ENCODE measurements around the gene ZBTB18.

ZBTB18 gene

GRCh38 chr1:244092293-244092963 is 41.3 kb downstream of the ZBTB18 start:
- no peak for DNase-seq

GRCh38 chr1:244092964-244093638 is 42.0 kb downstream of the ZBTB18 start:
- DNase-seq, result no peak

- DNase-seq, result no peak
Measured at GRCh38 chr1:244094880-244095528, 43.9 kb downstream of the ZBTB18 start.

- no peak for DNase-seq
Measured at GRCh38 chr1:244095529-244095911, 44.4 kb downstream of the ZBTB18 start.

GRCh38 chr1:244096066-244096610 is 45.1 kb downstream of the ZBTB18 start:
- DNase-seq, result no peak

- no peak for DNase-seq
Measured at GRCh38 chr1:244096691-244097090, 45.6 kb downstream of the ZBTB18 start.

- DNase-seq, result no peak
Measured at GRCh38 chr1:244097523-244098405, 46.7 kb downstream of the ZBTB18 start.

- DNase-seq, result no peak
Measured at GRCh38 chr1:244099258-244099930, 48.3 kb downstream of the ZBTB18 start.

- DNase-seq, result no peak
Measured at GRCh38 chr1:244100276-244100675, 49.2 kb downstream of the ZBTB18 start.

- no peak for DNase-seq
Measured at GRCh38 chr1:244100704-244101453, 49.8 kb downstream of the ZBTB18 start.

GRCh38 chr1:244102046-244102445 is 51.0 kb downstream of the ZBTB18 start:
- no peak for DNase-seq

GRCh38 chr1:244102468-244102867 is 51.4 kb downstream of the ZBTB18 start:
- DNase-seq, result no peak

- no peak for DNase-seq
Measured at GRCh38 chr1:244104309-244105060, 53.4 kb downstream of the ZBTB18 start.

- no peak for DNase-seq
Measured at GRCh38 chr1:244106176-244106575, 55.1 kb downstream of the ZBTB18 start.
